ENCODE results near the gene RNGTT.

The RNGTT gene

DNA sequence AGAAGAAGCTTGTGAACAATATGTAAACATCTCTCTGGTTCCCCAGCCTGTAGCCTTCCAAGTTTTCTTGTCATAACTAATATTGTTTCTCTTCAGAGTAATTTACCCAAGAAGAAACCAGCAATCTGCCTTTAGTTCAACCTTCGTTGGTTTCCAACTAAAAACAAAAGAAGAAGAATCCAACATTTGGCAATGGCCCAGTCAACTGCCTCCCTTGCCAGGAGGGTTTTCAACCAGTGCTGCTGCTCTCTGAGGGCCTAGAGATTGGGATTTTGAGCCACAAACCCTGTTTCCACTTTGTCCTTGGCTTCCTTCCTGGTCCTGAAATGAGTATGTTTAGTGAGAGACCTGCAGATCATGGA, 401.5 kb downstream of the RNGTT start:
- no peaks in the 10 kb centered on the region for H3K9me3 ChIP-seq (ENCODE audit: control insufficient read depth, insufficient read depth, low read depth, low read length)
- H3K27ac ChIP-seq (ENCODE audit: extremely low read depth, low read depth, low read length), result no peak overlapping the region
- no peaks in the 10 kb centered on the region for H3K36me3 ChIP-seq (ENCODE audit: control insufficient read depth in 2 of 2, insufficient read depth in 1 of 2, low read length in 2 of 2)
- no peaks in the 10 kb centered on the region for H3K4me1 ChIP-seq (ENCODE audit: control insufficient read depth, insufficient read depth, low read length)
- H3K4me3 ChIP-seq (ENCODE audit: low read depth, low read length), result no peak overlapping the region
- ChIA-PET POLR2A (no interaction called here), CTCF (no interaction called here)
- no peak for TF ChIP-seq KLF8 (tag by site-specific recombination; IDR thresholded peaks at IDR 0.05)
- TF ChIP-seq ZNF211 (tag by site-specific recombination; IDR thresholded peaks at IDR 0.05; ENCODE audit: low read depth), result no peak
- no peak for TF ChIP-seq ZNF133 (tag by site-specific recombination; IDR thresholded peaks at IDR 0.05)
- TF ChIP-seq MYNN (tag by site-specific recombination; IDR thresholded peaks at IDR 0.05; ENCODE audit: borderline replicate concordance), result no peak
- TF ChIP-seq ZFP41 (tag by site-specific recombination; IDR thresholded peaks at IDR 0.05; ENCODE audit: borderline replicate concordance), result no peak
- TF ChIP-seq ZBTB20 (tag by site-specific recombination; IDR thresholded peaks at IDR 0.05), result no peak
- no peak for TF ChIP-seq ZNF660 (tag by site-specific recombination; IDR thresholded peaks at IDR 0.05)
- TF ChIP-seq ZNF626 (tag by site-specific recombination; IDR thresholded peaks at IDR 0.05), result no peak
- TF ChIP-seq, protein P1, sequence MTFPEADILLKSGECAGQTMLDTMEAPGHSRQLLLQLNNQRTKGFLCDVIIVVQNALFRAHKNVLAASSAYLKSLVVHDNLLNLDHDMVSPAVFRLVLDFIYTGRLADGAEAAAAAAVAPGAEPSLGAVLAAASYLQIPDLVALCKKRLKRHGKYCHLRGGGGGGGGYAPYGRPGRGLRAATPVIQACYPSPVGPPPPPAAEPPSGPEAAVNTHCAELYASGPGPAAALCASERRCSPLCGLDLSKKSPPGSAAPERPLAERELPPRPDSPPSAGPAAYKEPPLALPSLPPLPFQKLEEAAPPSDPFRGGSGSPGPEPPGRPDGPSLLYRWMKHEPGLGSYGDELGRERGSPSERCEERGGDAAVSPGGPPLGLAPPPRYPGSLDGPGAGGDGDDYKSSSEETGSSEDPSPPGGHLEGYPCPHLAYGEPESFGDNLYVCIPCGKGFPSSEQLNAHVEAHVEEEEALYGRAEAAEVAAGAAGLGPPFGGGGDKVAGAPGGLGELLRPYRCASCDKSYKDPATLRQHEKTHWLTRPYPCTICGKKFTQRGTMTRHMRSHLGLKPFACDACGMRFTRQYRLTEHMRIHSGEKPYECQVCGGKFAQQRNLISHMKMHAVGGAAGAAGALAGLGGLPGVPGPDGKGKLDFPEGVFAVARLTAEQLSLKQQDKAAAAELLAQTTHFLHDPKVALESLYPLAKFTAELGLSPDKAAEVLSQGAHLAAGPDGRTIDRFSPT (tag by site-specific recombination; IDR thresholded peaks at IDR 0.05), result no peak
- no peak for TF ChIP-seq ZNF132 (tag by site-specific recombination; IDR thresholded peaks at IDR 0.05; ENCODE audit: borderline replicate concordance)
- TF ChIP-seq ZBTB48 (tag by site-specific recombination; IDR thresholded peaks at IDR 0.05), result no peak
- TF ChIP-seq WT1 (tag by site-specific recombination; IDR thresholded peaks at IDR 0.05), result no peak
- TF ChIP-seq ZEB2 (tag by site-specific recombination; IDR thresholded peaks at IDR 0.05), result no peak
- TF ChIP-seq, protein P2, sequence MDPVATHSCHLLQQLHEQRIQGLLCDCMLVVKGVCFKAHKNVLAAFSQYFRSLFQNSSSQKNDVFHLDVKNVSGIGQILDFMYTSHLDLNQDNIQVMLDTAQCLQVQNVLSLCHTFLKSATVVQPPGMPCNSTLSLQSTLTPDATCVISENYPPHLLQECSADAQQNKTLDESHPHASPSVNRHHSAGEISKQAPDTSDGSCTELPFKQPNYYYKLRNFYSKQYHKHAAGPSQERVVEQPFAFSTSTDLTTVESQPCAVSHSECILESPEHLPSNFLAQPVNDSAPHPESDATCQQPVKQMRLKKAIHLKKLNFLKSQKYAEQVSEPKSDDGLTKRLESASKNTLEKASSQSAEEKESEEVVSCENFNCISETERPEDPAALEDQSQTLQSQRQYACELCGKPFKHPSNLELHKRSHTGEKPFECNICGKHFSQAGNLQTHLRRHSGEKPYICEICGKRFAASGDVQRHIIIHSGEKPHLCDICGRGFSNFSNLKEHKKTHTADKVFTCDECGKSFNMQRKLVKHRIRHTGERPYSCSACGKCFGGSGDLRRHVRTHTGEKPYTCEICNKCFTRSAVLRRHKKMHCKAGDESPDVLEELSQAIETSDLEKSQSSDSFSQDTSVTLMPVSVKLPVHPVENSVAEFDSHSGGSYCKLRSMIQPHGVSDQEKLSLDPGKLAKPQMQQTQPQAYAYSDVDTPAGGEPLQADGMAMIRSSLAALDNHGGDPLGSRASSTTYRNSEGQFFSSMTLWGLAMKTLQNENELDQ (tag by site-specific recombination; IDR thresholded peaks at IDR 0.05; ENCODE audit: low read depth), result no peak
- no peak for TF ChIP-seq KLF7 (tag by site-specific recombination; IDR thresholded peaks at IDR 0.05; ENCODE audit: borderline replicate concordance)

DNA sequence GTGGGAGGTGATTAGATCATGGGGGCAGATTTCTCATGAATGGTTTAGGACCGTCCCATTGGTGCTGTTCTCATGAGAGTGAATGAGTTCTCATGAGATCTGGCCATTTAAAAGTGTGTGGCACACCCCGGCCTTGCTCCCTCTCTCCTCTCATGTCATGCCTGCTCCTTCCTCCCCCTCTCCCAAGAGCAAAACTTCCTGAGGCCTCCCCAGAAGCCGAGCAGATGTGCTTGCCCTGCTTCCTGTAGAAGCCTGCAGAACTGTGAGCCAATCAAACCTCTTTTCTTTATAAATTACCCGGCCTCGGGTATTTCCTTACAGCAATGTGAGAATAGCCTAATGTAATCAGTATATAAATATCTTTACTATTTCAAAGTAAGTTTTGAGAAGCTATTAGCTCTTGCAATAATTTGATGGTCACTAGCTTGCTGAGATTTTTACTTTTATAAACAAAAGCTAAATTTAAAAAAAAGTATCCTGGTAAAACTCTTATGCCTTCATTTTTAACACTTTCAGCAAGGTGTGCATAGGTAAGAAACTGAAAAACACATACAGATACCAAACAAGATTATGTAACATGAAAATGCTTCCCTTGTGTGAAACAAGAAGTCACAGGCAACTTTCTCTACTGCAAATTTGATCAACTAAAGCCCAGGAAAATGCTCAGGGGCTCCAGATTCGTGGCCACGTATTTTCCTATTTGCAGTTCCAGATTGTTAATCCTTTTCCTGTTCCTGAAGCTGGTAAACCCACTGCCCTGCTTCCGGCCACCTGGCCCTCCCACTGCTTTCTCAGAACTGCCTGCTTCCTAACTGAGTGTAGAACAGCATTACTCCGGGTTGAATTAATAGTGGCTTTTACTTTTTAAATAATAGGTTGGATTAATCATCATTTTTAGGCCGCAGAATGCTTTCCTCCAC, 402.1 kb downstream of the RNGTT start:
- ChIA-PET POLR2A (no interaction called here), CTCF (no interaction called here)
- Histone ChIP-seq H3K27ac (ENCODE audit: extremely low read depth, low read depth, low read length) (no peak overlapping the region), H3K4me1 (ENCODE audit: control insufficient read depth, insufficient read depth, low read length) (no peaks in the 10 kb centered on the region), H3K36me3 (ENCODE audit: control insufficient read depth in 2 of 2, insufficient read depth in 1 of 2, low read length in 2 of 2) (no peaks in the 10 kb centered on the region), H3K4me3 (ENCODE audit: low read depth, low read length) (no peak overlapping the region), H3K9me3 (ENCODE audit: control insufficient read depth, insufficient read depth, low read depth, low read length) (no peaks in the 10 kb centered on the region)
- no peak for TF ChIP-seq ZNF623 (tag by site-specific recombination; IDR thresholded peaks at IDR 0.05)
- TF ChIP-seq ZNF184 (tag by site-specific recombination; IDR thresholded peaks at IDR 0.05), result no peak

Measured in HEK293 (cell line).